ENCODE measurements around the gene SENP5. TPM values are rescaled to one million over a fixed set of nuclear protein-coding genes. Genes with fewer than 3 reads are reported as not detected.

Gene SENP5
- polyA plus RNA-seq, 3 donors, result 6.7 to 10.4 (median 8.4) TPM

DNA sequence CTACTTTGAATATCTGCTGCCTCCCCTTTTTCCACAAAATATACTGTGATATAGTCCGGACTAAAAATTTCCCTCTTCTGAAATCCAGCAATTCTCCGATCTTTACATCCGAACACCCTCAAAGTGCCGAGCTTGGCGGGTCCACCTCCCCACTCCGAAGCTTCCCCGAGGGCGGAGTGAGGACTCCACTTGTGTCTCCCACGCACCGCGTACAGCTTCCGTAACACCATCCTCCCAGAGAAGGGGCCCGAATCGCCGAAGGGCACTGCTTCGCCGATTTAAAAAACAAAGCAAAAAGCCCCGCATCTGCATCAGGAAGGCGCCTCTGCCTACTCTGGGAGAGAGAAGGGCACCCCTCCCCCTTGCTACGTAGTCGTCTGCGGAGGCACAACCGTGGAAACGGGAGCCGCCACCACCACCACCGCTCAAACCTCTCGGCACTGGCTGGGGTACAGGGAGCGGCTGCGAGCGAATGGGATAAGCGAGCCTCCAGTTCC, 74.1 kb downstream of the SENP5 start:
- DNase-seq, result peak in 2 of 3 donors; percentile 36 to 61
- Mint-ChIP-seq H3K36me3 (peaks cover 27 to 39% of the 10 kb centered on the region in 2 donors), H3K27me3 (ENCODE audit: low read depth in 3 of 3) (peaks cover 0 to 1% (median 0%) of the 10 kb centered on the region in 3 donors), H3K4me3 (peak overlapping the region; percentile 96 to 98), H3K27ac (peak overlapping the region; percentile 93 to 99 (median 97)), H3K4me1 (peaks cover 26% of the 10 kb centered on the region), H3K9me3 (peaks cover 0 to 2% (median 0%) of the 10 kb centered on the region in 7 donors)
- intact Hi-C loops (cut with micrococcal nuclease), result loop anchor here (5.0 kb wide), 2 partner anchors 74 to 374 kb away; partner anchors contain the start of genes SENP5 (in 2 of the 2), FBXO45 (in 1 of the 2) and WDR53 (in 1 of the 2)
- H3K9ac ChIP-seq (ENCODE audit: insufficient read depth, low read length, poor library complexity, severe bottlenecking), result peak overlapping the region; percentile 95
- no peaks in the 10 kb centered on the region for H3K9me3 ChIP-seq (replicated peaks in 1 of 2; ENCODE audit: control insufficient read depth in 1 of 2, insufficient read depth in 1 of 2, low read length in 2 of 2)
- H4K20me1 ChIP-seq (ENCODE audit: insufficient read depth, low read length), result peaks cover 11% of the 10 kb centered on the region
- H3K27me3 ChIP-seq (ENCODE audit: control insufficient read depth in 2 of 2, insufficient read depth in 2 of 2, low read length in 2 of 2), result no peaks in the 10 kb centered on the region
- H3K79me2 ChIP-seq (ENCODE audit: insufficient read depth, low read length), result peaks cover 46% of the 10 kb centered on the region
- peaks cover 22 to 31% of the 10 kb centered on the region in 2 donors for H3K36me3 ChIP-seq (replicated peaks in 1 of 2; ENCODE audit: control insufficient read depth in 1 of 2, insufficient read depth in 2 of 2, low read length in 2 of 2)
- WGBS (ENCODE audit: insufficient coverage), result under 1% methylated on average over 31 of the region's 31 CpGs
- H3K4me3 ChIP-seq (replicated peaks in 1 of 3; ENCODE audit: low read depth in 2 of 3, low read length in 3 of 3), result peak overlapping the region; percentile 61 to 87 (median 70)
- peak overlapping the region; percentile 85 for H2AFZ ChIP-seq (ENCODE audit: insufficient read depth, low read depth, low read length, poor library complexity, severe bottlenecking)
- H3K4me1 ChIP-seq (ENCODE audit: control insufficient read depth in 1 of 2, insufficient read depth in 2 of 2, low read length in 2 of 2), result peaks cover 21 to 25% of the 10 kb centered on the region in 2 donors
- TF ChIP-seq, protein P1, sequence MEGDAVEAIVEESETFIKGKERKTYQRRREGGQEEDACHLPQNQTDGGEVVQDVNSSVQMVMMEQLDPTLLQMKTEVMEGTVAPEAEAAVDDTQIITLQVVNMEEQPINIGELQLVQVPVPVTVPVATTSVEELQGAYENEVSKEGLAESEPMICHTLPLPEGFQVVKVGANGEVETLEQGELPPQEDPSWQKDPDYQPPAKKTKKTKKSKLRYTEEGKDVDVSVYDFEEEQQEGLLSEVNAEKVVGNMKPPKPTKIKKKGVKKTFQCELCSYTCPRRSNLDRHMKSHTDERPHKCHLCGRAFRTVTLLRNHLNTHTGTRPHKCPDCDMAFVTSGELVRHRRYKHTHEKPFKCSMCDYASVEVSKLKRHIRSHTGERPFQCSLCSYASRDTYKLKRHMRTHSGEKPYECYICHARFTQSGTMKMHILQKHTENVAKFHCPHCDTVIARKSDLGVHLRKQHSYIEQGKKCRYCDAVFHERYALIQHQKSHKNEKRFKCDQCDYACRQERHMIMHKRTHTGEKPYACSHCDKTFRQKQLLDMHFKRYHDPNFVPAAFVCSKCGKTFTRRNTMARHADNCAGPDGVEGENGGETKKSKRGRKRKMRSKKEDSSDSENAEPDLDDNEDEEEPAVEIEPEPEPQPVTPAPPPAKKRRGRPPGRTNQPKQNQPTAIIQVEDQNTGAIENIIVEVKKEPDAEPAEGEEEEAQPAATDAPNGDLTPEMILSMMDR (IDR thresholded peaks at IDR 0.05), result no peak
- H3K4me2 ChIP-seq (replicated peaks; ENCODE audit: extremely low read depth, low read length, poor library complexity, severe bottlenecking), result peak overlapping the region; percentile 82
- H3K27ac ChIP-seq (ENCODE audit: low read depth in 1 of 2, low read length in 2 of 2), result peak overlapping the region; percentile 90 to 95

DNA sequence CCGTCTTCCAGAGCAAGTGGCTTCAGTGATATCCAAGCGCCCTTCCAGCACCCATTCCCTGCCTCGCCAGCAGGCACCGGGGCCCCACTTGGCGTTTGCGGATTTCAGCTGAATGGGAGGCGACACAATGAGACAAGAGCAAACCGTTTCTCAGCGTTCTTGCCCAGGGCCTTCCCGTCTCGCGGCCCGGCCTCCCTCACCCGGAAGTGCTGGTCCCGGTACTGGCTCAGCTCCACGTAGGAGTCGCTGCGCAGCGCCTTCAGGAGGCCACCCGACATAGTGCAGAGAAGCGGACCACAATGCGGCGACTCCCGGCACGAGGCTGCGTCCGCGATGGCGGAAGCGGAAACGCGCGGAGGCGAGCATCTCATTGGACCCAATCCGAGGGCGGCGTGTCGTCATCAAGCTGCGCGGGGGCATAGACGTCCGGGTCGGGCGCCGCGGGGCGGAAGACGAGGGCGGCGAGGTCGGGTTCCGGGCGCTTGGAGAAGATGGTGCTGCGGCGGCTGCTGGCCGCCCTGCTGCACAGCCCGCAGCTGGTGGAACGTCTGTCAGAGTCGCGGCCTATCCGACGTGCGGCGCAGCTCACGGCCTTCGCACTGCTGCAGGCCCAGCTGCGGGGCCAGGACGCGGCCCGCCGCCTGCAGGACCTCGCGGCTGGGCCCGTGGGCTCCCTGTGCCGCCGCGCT, 74.7 kb downstream of the SENP5 start, which contains the start of gene NCBP2:
Gene NCBP2 (minus strand): TSS at position 303 of the 689 bp plus-strand sequence. CDS start 25 bp downstream, at position 278.
- Mint-ChIP-seq H3K36me3 (peaks cover 21 to 33% of the 10 kb centered on the region in 2 donors), H3K27ac (peak within 1 kb of the TSS; percentile 93 to 99 (median 97)), H3K9me3 (peaks cover 0 to 2% (median 0%) of the 10 kb centered on the region in 7 donors), H3K27me3 (ENCODE audit: low read depth in 3 of 3) (peaks cover 0 to under 1% (median 0%) of the 10 kb centered on the region in 3 donors), H3K4me3 (peak within 1 kb of the TSS; percentile 96 to 98), H3K4me1 (peaks cover 26% of the 10 kb centered on the region)
- TF ChIP-seq, protein P1 (IDR thresholded peaks at IDR 0.05), result peak; percentile 70
- H4K20me1 ChIP-seq (ENCODE audit: insufficient read depth, low read length), result peaks cover 11% of the 10 kb centered on the region
- peaks cover 21 to 25% of the 10 kb centered on the region in 2 donors for H3K4me1 ChIP-seq (ENCODE audit: control insufficient read depth in 1 of 2, insufficient read depth in 2 of 2, low read length in 2 of 2)
- no peaks in the 10 kb centered on the region for H3K27me3 ChIP-seq (ENCODE audit: control insufficient read depth in 2 of 2, insufficient read depth in 2 of 2, low read length in 2 of 2)
- under 1% methylated on average over 77 of the region's 77 CpGs for WGBS (ENCODE audit: insufficient coverage)
- peak within 1 kb of the TSS; percentile 85 for H2AFZ ChIP-seq (ENCODE audit: insufficient read depth, low read depth, low read length, poor library complexity, severe bottlenecking)
- H3K79me2 ChIP-seq (ENCODE audit: insufficient read depth, low read length), result peaks cover 46% of the 10 kb centered on the region
- H3K4me2 ChIP-seq (replicated peaks; ENCODE audit: extremely low read depth, low read length, poor library complexity, severe bottlenecking), result peak within 1 kb of the TSS; percentile 82
- peak within 1 kb of the TSS; percentile 61 to 87 (median 70) for H3K4me3 ChIP-seq (replicated peaks in 1 of 3; ENCODE audit: low read depth in 2 of 3, low read length in 3 of 3)
- peak; percentile 98 to 100 (median 99) for DNase-seq
- intact Hi-C loops (cut with micrococcal nuclease), result loop anchor here (5.0 kb wide), 2 partner anchors 75 to 375 kb away; partner anchors contain the start of genes SENP5 (in 2 of the 2), FBXO45 (in 1 of the 2) and WDR53 (in 1 of the 2)
- H3K9me3 ChIP-seq (replicated peaks in 1 of 2; ENCODE audit: control insufficient read depth in 1 of 2, insufficient read depth in 1 of 2, low read length in 2 of 2), result no peaks in the 10 kb centered on the region
- H3K36me3 ChIP-seq (replicated peaks in 1 of 2; ENCODE audit: control insufficient read depth in 1 of 2, insufficient read depth in 2 of 2, low read length in 2 of 2), result peaks cover 18 to 25% of the 10 kb centered on the region in 2 donors
- H3K9ac ChIP-seq (ENCODE audit: insufficient read depth, low read length, poor library complexity, severe bottlenecking), result peak within 1 kb of the TSS; percentile 95
- peak within 1 kb of the TSS; percentile 90 to 95 for H3K27ac ChIP-seq (ENCODE audit: low read depth in 1 of 2, low read length in 2 of 2)

Data from CD14-positive monocyte (primary cell).